GM20000 (cell line): ENCODE data around the gene TDRD3.

Source experiments
- DNase-seq: peaks from one replicate; pipeline ENCODE4 v3.0.0; 2012; ENCODE audit warnings: low spot score
- CTCF ChIP-seq: IDR thresholded peaks from 2 replicates; pipeline ENCODE4 v1.5.1; 2012; ENCODE audit warnings: mild to moderate bottlenecking, control low read depth; ENCODE audit errors: extremely low read depth, missing control alignments

Gene TDRD3

GRCh38 chr13:60433505-60433904 is 36.5 kb downstream of the TDRD3 start:
- TF ChIP-seq CTCF: no peak
- DNase-seq: no peak

- no peak for DNase-seq
- TF ChIP-seq CTCF: no peak
Measured at GRCh38 chr13:60435762-60436374, 38.8 kb downstream of the TDRD3 start.

GRCh38 chr13:60439201-60439600 is 42.2 kb downstream of the TDRD3 start:
- no peak for TF ChIP-seq CTCF

GRCh38 chr13:60441761-60442160 is 44.7 kb downstream of the TDRD3 start:
- no peak for DNase-seq
- no peak for TF ChIP-seq CTCF

More at GRCh38 chr13:60439201-60439600, 42.2 kb downstream of the TDRD3 start:
- DNase-seq: no peak

GRCh38 chr13:60448907-60449510 is 52.0 kb downstream of the TDRD3 start:
- peak; percentile 47 for TF ChIP-seq CTCF
- DNase-seq: peak; percentile 24

GRCh38 chr13:60453490-60453889 is 56.5 kb downstream of the TDRD3 start:
- no peak for TF ChIP-seq CTCF

GRCh38 chr13:60454425-60454824 is 57.4 kb downstream of the TDRD3 start:
- no peak for DNase-seq
- TF ChIP-seq CTCF: no peak

More at GRCh38 chr13:60453490-60453889, 56.5 kb downstream of the TDRD3 start:
- no peak for DNase-seq
